CD8-positive, alpha-beta memory T cell (primary cell): ENCODE data around the gene PDE3A. TPM values are rescaled to one million over a fixed set of nuclear protein-coding genes. Genes with fewer than 3 reads are reported as not detected.

Experiments
- CTCF ChIA-PET: fragments of 350-600 bp; sonication (Branson Sonifier 250); formaldehyde crosslinking; loops from one replicate; lab custom pipeline; 2021; ENCODE audit warnings: antibody characterized with exemption; lab: Charles Lee
- POLR2A ChIA-PET: fragments of 350-600 bp; sonication (Branson Sonifier 250); formaldehyde crosslinking; loops from one replicate; lab custom pipeline; 2021; ENCODE audit warnings: antibody characterized with exemption; lab: Charles Lee
- DNase-seq, 5 donors: peaks; one replicate each; pipeline versions ENCODE4 v3.0.0 to v3.0.0-alpha.2; 2020 to 2022; ENCODE audit warnings: mixed read lengths in 1 of 5
- H3K27ac ChIP-seq: one replicate; pipeline ENCODE4 v1.7.0; 2013; ENCODE audit warnings: low read depth, mild to moderate bottlenecking, low read length, moderate library complexity
- H3K27me3 ChIP-seq: 2 replicates; pipeline ENCODE4 v1.7.0; 2013; ENCODE audit warnings: low read length, mild to moderate bottlenecking; ENCODE audit not compliant: insufficient read depth, poor library complexity, severe bottlenecking
- H3K36me3 ChIP-seq: 2 replicates; pipeline ENCODE4 v1.7.0; 2013; ENCODE audit warnings: mild to moderate bottlenecking, low read length, moderate library complexity; ENCODE audit not compliant: insufficient read depth
- H3K4me1 ChIP-seq: 2 replicates; pipeline ENCODE4 v1.7.0; 2013; ENCODE audit warnings: mild to moderate bottlenecking, low read length, moderate library complexity; ENCODE audit not compliant: insufficient read depth
- H3K4me3 ChIP-seq: 2 replicates; pipeline ENCODE4 v1.7.0; 2013; ENCODE audit warnings: mild to moderate bottlenecking, low read length
- H3K9me3 ChIP-seq: 2 replicates; pipeline ENCODE4 v1.7.0; 2013; ENCODE audit warnings: mild to moderate bottlenecking, low read length
- H3K27ac Mint-ChIP-seq, 8 donors: one replicate each; pipeline ENCODE4 v1.8.0; 2020 to 2021; ENCODE audit warnings: mixed read lengths in 8 of 8, mild to moderate bottlenecking in 6 of 8, inconsistent platforms in 3 of 8, moderate library complexity in 3 of 8
- H3K27me3 Mint-ChIP-seq, 2 donors: one replicate each; pipeline ENCODE4 v1.8.0; 2020 to 2021; ENCODE audit warnings: mixed read lengths in 2 of 2, mild to moderate bottlenecking in 1 of 2, moderate library complexity in 1 of 2
- H3K36me3 Mint-ChIP-seq, 3 donors: one replicate each; pipeline ENCODE4 v1.8.0; 2020 to 2021; ENCODE audit warnings: mixed read lengths in 3 of 3, inconsistent platforms in 1 of 3, mild to moderate bottlenecking in 1 of 3
- H3K4me1 Mint-ChIP-seq, 3 donors: one replicate each; pipeline ENCODE4 v1.8.0; 2020 to 2021; ENCODE audit warnings: mixed read lengths in 3 of 3, inconsistent platforms in 1 of 3, mild to moderate bottlenecking in 1 of 3
- H3K4me3 Mint-ChIP-seq, 7 donors: one replicate each; pipeline ENCODE4 v1.8.0; 2020 to 2021; ENCODE audit warnings: mixed read lengths in 7 of 7, mild to moderate bottlenecking in 6 of 7, moderate library complexity in 4 of 7, inconsistent platforms in 2 of 7
- H3K9me3 Mint-ChIP-seq, 5 donors: one replicate each; pipeline ENCODE4 v1.8.0; 2020 to 2022; ENCODE audit warnings: mixed read lengths in 5 of 5, mild to moderate bottlenecking in 3 of 5, moderate library complexity in 2 of 5, inconsistent platforms in 1 of 5
- polyA plus RNA-seq: library from polyadenylated mRNA; unstranded; fragments of 300-500 nt; fragmentation: Illumina TruSeq; gene quantifications from one replicate; pipeline ENCODE4 v1.2.3, GENCODE V29; 2021
- total RNA-seq, 2 experiments: library from RNA; stranded (reverse); gene quantifications; one replicate each; pipeline ENCODE4 v1.2.3, GENCODE V29; 2021

The PDE3A gene
- total and polyA plus RNA-seq, 3 experiments from 2014 or later = 0.02 TPM; not detected in 2

DNA sequence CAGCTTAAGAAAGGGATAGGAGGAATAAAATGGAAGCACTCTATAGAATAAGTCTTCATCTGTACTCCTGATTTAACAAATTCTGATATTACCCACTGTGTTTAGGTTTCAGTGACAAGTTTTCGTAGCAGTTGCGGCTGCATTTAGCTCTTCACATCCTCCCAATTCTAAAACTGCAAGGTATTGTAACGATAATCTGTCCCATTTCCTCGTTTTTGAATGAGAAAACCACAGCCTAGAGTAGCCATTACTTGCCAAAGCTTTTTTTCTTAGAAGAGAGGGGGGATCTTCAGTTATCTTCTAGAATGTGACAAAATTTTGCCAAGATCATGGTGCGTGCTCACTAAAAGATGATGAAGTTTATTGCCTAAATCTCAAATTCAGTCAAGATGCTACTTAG is 155.8 kb downstream of the PDE3A start:
- Mint-ChIP-seq H3K27ac (no peak overlapping the region), H3K4me3 (no peak overlapping the region), H3K4me1 (no peaks in the 10 kb centered on the region), H3K36me3 (no peaks in the 10 kb centered on the region), H3K27me3 (peaks cover 0 to 4% of the 10 kb centered on the region in 2 donors), H3K9me3 (peaks cover 0 to 4% (median 0%) of the 10 kb centered on the region in 5 donors)
- no peak for DNase-seq
- CTCF ChIA-PET = no interaction called here
- H3K36me3 ChIP-seq = no peaks in the 10 kb centered on the region
- H3K27ac ChIP-seq = no peak overlapping the region
- H3K9me3 ChIP-seq = no peaks in the 10 kb centered on the region
- no peaks in the 10 kb centered on the region for H3K27me3 ChIP-seq
- H3K4me1 ChIP-seq = no peaks in the 10 kb centered on the region
- no peak overlapping the region for H3K4me3 ChIP-seq
- POLR2A ChIA-PET = no interaction called here

GRCh38 chr12:20525064-20525610 is 156.8 kb downstream of the PDE3A start:
- Mint-ChIP-seq H3K4me1 (no peaks in the 10 kb centered on the region), H3K36me3 (no peaks in the 10 kb centered on the region), H3K27me3 (peaks cover 0 to 4% of the 10 kb centered on the region in 2 donors), H3K4me3 (no peak overlapping the region), H3K27ac (no peak overlapping the region), H3K9me3 (peaks cover 0 to 4% (median 0%) of the 10 kb centered on the region in 5 donors)
- H3K9me3 ChIP-seq = no peaks in the 10 kb centered on the region
- DNase-seq = no peak
- no peaks in the 10 kb centered on the region for H3K36me3 ChIP-seq
- H3K27ac ChIP-seq = no peak overlapping the region
- ChIA-PET CTCF (no interaction called here), POLR2A (no interaction called here)
- H3K27me3 ChIP-seq = no peaks in the 10 kb centered on the region
- no peak overlapping the region for H3K4me3 ChIP-seq
- no peaks in the 10 kb centered on the region for H3K4me1 ChIP-seq

DNA sequence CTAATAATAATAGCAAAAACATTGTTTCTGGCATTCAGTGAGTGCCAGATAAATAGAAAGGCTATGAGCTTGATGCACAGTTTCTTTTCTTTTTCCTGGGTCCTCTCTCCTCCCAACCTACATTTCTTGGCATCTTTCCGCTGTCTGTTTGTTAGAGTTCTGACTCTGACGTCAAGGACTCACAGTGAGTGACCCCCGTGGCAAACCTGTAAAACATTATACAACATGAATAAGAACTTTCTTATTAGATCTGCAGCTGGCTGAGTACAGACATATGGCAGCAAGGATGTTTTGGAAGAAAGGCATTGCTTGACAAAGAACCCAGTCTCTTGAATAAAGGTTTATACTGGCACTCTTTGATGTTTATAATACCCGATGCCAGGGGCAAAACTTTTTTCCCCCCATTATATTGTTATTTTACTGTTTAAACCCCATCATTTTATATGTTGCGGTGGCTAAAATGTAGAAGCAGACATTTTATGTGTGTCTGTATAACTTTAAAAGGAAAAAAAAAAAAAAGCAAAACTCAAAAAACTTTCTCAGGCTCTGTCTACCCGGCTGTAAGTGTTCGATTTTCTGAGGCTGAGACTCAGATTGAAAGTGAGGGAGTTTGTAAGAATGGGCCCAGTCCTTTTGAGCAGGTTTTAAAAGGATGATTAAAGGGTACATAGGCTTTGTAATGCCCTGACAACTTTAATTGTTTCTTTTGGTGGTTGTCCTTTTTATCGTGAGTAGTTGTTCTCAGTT is 159.3 kb downstream of the PDE3A start:
- H3K27me3 Mint-ChIP-seq = peaks cover 0 to 4% of the 10 kb centered on the region in 2 donors
- no peaks in the 10 kb centered on the region for H3K4me1 ChIP-seq
- no peaks in the 10 kb centered on the region for H3K9me3 ChIP-seq
- POLR2A ChIA-PET = no interaction called here
- no peak overlapping the region for H3K4me3 ChIP-seq
- H3K27ac ChIP-seq = no peak overlapping the region
- H3K27ac Mint-ChIP-seq = no peak overlapping the region
- no peaks in the 10 kb centered on the region for H3K4me1 Mint-ChIP-seq
- no peaks in the 10 kb centered on the region for H3K36me3 ChIP-seq
- DNase-seq = no peak
- no peaks in the 10 kb centered on the region for H3K36me3 Mint-ChIP-seq
- H3K4me3 Mint-ChIP-seq = no peak overlapping the region
- no peaks in the 10 kb centered on the region for H3K27me3 ChIP-seq
- H3K9me3 Mint-ChIP-seq = peaks cover 0 to 4% (median 0%) of the 10 kb centered on the region in 5 donors
- CTCF ChIA-PET = no interaction called here

- Mint-ChIP-seq H3K4me3 (no peak overlapping the region), H3K36me3 (no peaks in the 10 kb centered on the region), H3K27ac (no peak overlapping the region), H3K4me1 (no peaks in the 10 kb centered on the region), H3K27me3 (peaks cover 0 to 4% of the 10 kb centered on the region in 2 donors), H3K9me3 (peaks cover 0 to 2% (median 0%) of the 10 kb centered on the region in 5 donors)
- Histone ChIP-seq H3K27me3 (no peaks in the 10 kb centered on the region), H3K36me3 (no peaks in the 10 kb centered on the region), H3K4me3 (no peak overlapping the region), H3K9me3 (no peaks in the 10 kb centered on the region), H3K4me1 (no peaks in the 10 kb centered on the region), H3K27ac (no peak overlapping the region)
- no peak for DNase-seq
- ChIA-PET CTCF (no interaction called here), POLR2A (no interaction called here)
These were observed 159.9 kb downstream of the PDE3A start for GRCh38 chr12:20528208-20528607.

DNA sequence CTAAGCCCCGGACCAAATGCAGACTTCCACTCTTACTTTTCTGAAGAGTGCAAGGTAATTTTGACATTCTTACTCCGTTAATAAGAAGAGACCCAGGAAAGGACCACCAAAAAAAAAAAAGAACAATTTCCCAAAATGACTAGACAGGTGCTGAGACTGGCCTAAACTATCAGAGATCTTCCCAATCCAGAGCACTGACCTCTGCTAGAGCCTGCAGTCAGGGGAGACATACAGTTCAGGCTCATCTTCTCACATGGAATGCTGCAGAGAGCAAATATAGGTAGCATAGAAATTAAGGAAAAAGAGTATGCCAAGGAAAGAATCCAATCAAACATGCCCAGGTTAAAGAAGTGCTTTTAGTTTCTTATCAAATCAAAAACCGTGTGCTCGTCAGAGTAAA is 177.9 kb downstream of the PDE3A start:
- Histone ChIP-seq H3K27me3 (no peaks in the 10 kb centered on the region), H3K4me3 (no peak overlapping the region), H3K36me3 (no peaks in the 10 kb centered on the region), H3K27ac (no peak overlapping the region), H3K4me1 (no peaks in the 10 kb centered on the region), H3K9me3 (no peaks in the 10 kb centered on the region)
- ChIA-PET CTCF (no interaction called here), POLR2A (no interaction called here)
- H3K4me3 Mint-ChIP-seq = no peak overlapping the region
- no peak overlapping the region for H3K27ac Mint-ChIP-seq
- H3K4me1 Mint-ChIP-seq = no peaks in the 10 kb centered on the region
- no peaks in the 10 kb centered on the region for H3K27me3 Mint-ChIP-seq
- H3K9me3 Mint-ChIP-seq = peaks cover 0 to 1% (median 0%) of the 10 kb centered on the region in 5 donors
- no peak for DNase-seq
- no peaks in the 10 kb centered on the region for H3K36me3 Mint-ChIP-seq

- H3K27me3 ChIP-seq = no peaks in the 10 kb centered on the region
- no peak for DNase-seq
- H3K4me1 ChIP-seq = no peaks in the 10 kb centered on the region
- ChIA-PET CTCF (no interaction called here), POLR2A (no interaction called here)
- no peak overlapping the region for H3K4me3 ChIP-seq
- no peaks in the 10 kb centered on the region for H3K9me3 ChIP-seq
- no peaks in the 10 kb centered on the region for H3K27me3 Mint-ChIP-seq
- H3K27ac Mint-ChIP-seq = no peak overlapping the region
- H3K27ac ChIP-seq = no peak overlapping the region
- H3K9me3 Mint-ChIP-seq = peaks cover 0 to 1% (median 0%) of the 10 kb centered on the region in 5 donors
- H3K4me3 Mint-ChIP-seq = no peak overlapping the region
- no peaks in the 10 kb centered on the region for H3K36me3 Mint-ChIP-seq
- H3K36me3 ChIP-seq = no peaks in the 10 kb centered on the region
- H3K4me1 Mint-ChIP-seq = no peaks in the 10 kb centered on the region
These were observed 179.7 kb downstream of the PDE3A start for GRCh38 chr12:20547816-20548575.

- CTCF ChIA-PET = no interaction called here
- Histone ChIP-seq H3K4me1 (no peaks in the 10 kb centered on the region), H3K4me3 (no peak overlapping the region), H3K27ac (no peak overlapping the region), H3K27me3 (no peaks in the 10 kb centered on the region), H3K9me3 (no peaks in the 10 kb centered on the region), H3K36me3 (no peaks in the 10 kb centered on the region)
- H3K4me3 Mint-ChIP-seq = no peak overlapping the region
- H3K27me3 Mint-ChIP-seq = no peaks in the 10 kb centered on the region
- peaks cover 0 to 1% (median 0%) of the 10 kb centered on the region in 5 donors for H3K9me3 Mint-ChIP-seq
- no peak for DNase-seq
- H3K4me1 Mint-ChIP-seq = no peaks in the 10 kb centered on the region
- no peaks in the 10 kb centered on the region for H3K36me3 Mint-ChIP-seq
- H3K27ac Mint-ChIP-seq = no peak overlapping the region
- POLR2A ChIA-PET = no interaction called here
These were observed 180.3 kb downstream of the PDE3A start for GRCh38 chr12:20548611-20549010.

GRCh38 chr12:20549108-20549719 is 180.9 kb downstream of the PDE3A start:
- peaks cover 0 to 1% (median 0%) of the 10 kb centered on the region in 5 donors for H3K9me3 Mint-ChIP-seq
- H3K27ac Mint-ChIP-seq = no peak overlapping the region
- ChIA-PET CTCF (no interaction called here), POLR2A (no interaction called here)
- no peaks in the 10 kb centered on the region for H3K27me3 Mint-ChIP-seq
- H3K4me1 Mint-ChIP-seq = no peaks in the 10 kb centered on the region
- no peak overlapping the region for H3K4me3 Mint-ChIP-seq
- no peak overlapping the region for H3K27ac ChIP-seq
- DNase-seq = no peak
- H3K4me1 ChIP-seq = no peaks in the 10 kb centered on the region
- H3K27me3 ChIP-seq = no peaks in the 10 kb centered on the region
- no peaks in the 10 kb centered on the region for H3K36me3 Mint-ChIP-seq
- H3K4me3 ChIP-seq = no peak overlapping the region
- no peaks in the 10 kb centered on the region for H3K36me3 ChIP-seq
- H3K9me3 ChIP-seq = no peaks in the 10 kb centered on the region
